IPS-NIHi7 (cell line): Measurements from ENCODE around the gene OR4D9.
"Not testable (repeated sequence)": the region's sequence is repeated elsewhere in the genome, so short reads cannot be mapped to it uniquely, and the experiment has no call there.

Experiments
- DNase-seq: peaks from one replicate; pipeline ENCODE4 v3.0.0; 2012; ENCODE audit warnings: mixed read lengths; ENCODE audit errors: extremely low spot score

The OR4D9 gene

GRCh38 chr11:59510941-59511589, at the start of gene OR4D9:
Gene OR4D9, plus strand, starts transcription at chr11:59511539. Its CDS starts 3,374 bp downstream, at chr11:59514913.
- DNase-seq: no peak

- peak; percentile 19 for DNase-seq
Observed at GRCh38 chr11:59463190-59463641, 48.1 kb upstream of the OR4D9 start.

GRCh38 chr11:59473015-59473414, 38.3 kb upstream of the OR4D9 start, which contains the start of gene OR4D10:
Gene OR4D10, plus strand, starts transcription at chr11:59473315. Its CDS starts 4,115 bp downstream, at chr11:59477430.
- no peak for DNase-seq

- no peak for DNase-seq
Observed at GRCh38 chr11:59475176-59475575, 36.2 kb upstream of the OR4D9 start.

GRCh38 chr11:59479906-59480305, 31.4 kb upstream of the OR4D9 start:
- no peak for DNase-seq

GRCh38 chr11:59480359-59480758, 31.0 kb upstream of the OR4D9 start:
- DNase-seq: no peak

- DNase-seq: no peak
Observed at GRCh38 chr11:59501931-59502330, 9.4 kb upstream of the OR4D9 start.

GRCh38 chr11:59503276-59503675, 8.1 kb upstream of the OR4D9 start, which contains the start of gene OR4D11:
Gene OR4D11, plus strand, starts transcription at chr11:59503576. Its CDS starts 0 bp downstream, at chr11:59503576.
- no peak for DNase-seq

GRCh38 chr11:59511675-59512074, 336 bp downstream of the OR4D9 start:
- DNase-seq: no peak

GRCh38 chr11:59520139-59520538, 8.8 kb downstream of the OR4D9 start:
- not testable (repeated sequence) for DNase-seq

- no peak for DNase-seq
Observed at GRCh38 chr11:59520741-59521140, 9.4 kb downstream of the OR4D9 start.

GRCh38 chr11:59523541-59523940, 12.2 kb downstream of the OR4D9 start:
- peak; percentile 20 for DNase-seq

- no peak for DNase-seq
Observed at GRCh38 chr11:59528711-59529110, 17.4 kb downstream of the OR4D9 start.

- no peak for DNase-seq
Observed at GRCh38 chr11:59532620-59533019, 21.3 kb downstream of the OR4D9 start.

- DNase-seq: no peak
Observed at GRCh38 chr11:59534676-59535075, 23.3 kb downstream of the OR4D9 start.

- DNase-seq: no peak
Observed at GRCh38 chr11:59542142-59542810, 30.9 kb downstream of the OR4D9 start.

- not testable (repeated sequence) for DNase-seq
Observed at GRCh38 chr11:59543713-59544112, 32.4 kb downstream of the OR4D9 start.

- no peak for DNase-seq
Observed at GRCh38 chr11:59544869-59545178, 33.5 kb downstream of the OR4D9 start.

GRCh38 chr11:59545179-59546020, 34.1 kb downstream of the OR4D9 start:
- no peak for DNase-seq

GRCh38 chr11:59547605-59548308, 36.4 kb downstream of the OR4D9 start:
- not testable (repeated sequence) for DNase-seq

- no peak for DNase-seq
Observed at GRCh38 chr11:59548309-59548656, 36.9 kb downstream of the OR4D9 start.

- peak; percentile 76 for DNase-seq
Observed at GRCh38 chr11:59550368-59550841, 39.1 kb downstream of the OR4D9 start.
